ENCODE results near the gene DISP3. TPM values are rescaled to one million over a fixed set of nuclear protein-coding genes. Genes with fewer than 3 reads are reported as not detected.

Gene DISP3
- total and polyA plus RNA-seq, 2 of the 13 experiments (the other 11 are each of a cell fraction or from before 2014, with no cell fraction given), result 0.08 to 0.13 TPM

DNA sequence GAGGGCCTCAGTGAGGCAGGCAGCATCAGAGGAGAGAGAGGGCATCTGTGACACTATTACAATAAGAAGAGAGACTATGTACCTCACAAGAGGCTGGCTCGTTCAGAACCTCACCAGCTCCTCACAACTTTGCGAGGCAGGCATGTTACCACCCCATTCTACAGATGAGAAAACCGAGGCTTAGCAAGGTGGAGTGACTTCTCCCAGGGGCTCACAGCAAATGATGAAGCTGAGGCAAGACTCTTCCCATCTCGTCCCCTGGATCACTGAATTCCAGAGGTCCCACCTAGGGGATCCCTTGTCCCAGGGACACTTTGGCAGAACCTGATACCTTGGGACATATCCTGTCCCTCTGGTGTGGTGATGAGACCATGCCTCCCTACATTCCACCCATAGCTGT lies 64.4 kb downstream of the DISP3 start (continued):
- TF ChIP-seq, protein P1, sequence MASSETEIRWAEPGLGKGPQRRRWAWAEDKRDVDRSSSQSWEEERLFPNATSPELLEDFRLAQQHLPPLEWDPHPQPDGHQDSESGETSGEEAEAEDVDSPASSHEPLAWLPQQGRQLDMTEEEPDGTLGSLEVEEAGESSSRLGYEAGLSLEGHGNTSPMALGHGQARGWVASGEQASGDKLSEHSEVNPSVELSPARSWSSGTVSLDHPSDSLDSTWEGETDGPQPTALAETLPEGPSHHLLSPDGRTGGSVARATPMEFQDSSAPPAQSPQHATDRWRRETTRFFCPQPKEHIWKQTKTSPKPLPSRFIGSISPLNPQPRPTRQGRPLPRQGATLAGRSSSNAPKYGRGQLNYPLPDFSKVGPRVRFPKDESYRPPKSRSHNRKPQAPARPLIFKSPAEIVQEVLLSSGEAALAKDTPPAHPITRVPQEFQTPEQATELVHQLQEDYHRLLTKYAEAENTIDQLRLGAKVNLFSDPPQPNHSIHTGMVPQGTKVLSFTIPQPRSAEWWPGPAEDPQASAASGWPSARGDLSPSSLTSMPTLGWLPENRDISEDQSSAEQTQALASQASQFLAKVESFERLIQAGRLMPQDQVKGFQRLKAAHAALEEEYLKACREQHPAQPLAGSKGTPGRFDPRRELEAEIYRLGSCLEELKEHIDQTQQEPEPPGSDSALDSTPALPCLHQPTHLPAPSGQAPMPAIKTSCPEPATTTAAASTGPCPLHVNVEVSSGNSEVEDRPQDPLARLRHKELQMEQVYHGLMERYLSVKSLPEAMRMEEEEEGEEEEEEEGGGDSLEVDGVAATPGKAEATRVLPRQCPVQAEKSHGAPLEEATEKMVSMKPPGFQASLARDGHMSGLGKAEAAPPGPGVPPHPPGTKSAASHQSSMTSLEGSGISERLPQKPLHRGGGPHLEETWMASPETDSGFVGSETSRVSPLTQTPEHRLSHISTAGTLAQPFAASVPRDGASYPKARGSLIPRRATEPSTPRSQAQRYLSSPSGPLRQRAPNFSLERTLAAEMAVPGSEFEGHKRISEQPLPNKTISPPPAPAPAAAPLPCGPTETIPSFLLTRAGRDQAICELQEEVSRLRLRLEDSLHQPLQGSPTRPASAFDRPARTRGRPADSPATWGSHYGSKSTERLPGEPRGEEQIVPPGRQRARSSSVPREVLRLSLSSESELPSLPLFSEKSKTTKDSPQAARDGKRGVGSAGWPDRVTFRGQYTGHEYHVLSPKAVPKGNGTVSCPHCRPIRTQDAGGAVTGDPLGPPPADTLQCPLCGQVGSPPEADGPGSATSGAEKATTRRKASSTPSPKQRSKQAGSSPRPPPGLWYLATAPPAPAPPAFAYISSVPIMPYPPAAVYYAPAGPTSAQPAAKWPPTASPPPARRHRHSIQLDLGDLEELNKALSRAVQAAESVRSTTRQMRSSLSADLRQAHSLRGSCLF (CRISPR knock-in tag; IDR thresholded peaks at IDR 0.05; ENCODE audit: borderline replicate concordance), result no peak
- no peak for TF ChIP-seq FIP1L1 (IDR thresholded peaks at IDR 0.05; ENCODE audit: borderline replicate concordance, insufficient read depth, low read depth, low read length)
- no peak for TF ChIP-seq ZNF746 (CRISPR knock-in tag; IDR thresholded peaks at IDR 0.05)
- TF ChIP-seq, protein P2, sequence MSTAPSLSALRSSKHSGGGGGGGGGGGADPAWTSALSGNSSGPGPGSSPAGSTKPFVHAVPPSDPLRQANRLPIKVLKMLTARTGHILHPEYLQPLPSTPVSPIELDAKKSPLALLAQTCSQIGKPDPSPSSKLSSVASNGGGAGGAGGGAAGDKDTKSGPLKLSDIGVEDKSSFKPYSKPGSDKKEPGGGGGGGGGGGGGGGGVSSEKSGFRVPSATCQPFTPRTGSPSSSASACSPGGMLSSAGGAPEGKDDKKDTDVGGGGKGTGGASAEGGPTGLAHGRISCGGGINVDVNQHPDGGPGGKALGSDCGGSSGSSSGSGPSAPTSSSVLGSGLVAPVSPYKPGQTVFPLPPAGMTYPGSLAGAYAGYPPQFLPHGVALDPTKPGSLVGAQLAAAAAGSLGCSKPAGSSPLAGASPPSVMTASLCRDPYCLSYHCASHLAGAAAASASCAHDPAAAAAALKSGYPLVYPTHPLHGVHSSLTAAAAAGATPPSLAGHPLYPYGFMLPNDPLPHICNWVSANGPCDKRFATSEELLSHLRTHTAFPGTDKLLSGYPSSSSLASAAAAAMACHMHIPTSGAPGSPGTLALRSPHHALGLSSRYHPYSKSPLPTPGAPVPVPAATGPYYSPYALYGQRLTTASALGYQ (CRISPR knock-in tag; IDR thresholded peaks at IDR 0.05), result no peak
- no peak for TF ChIP-seq HNRNPUL1 (IDR thresholded peaks at IDR 0.05; ENCODE audit: low read depth, low read length)
- TF ChIP-seq ZNF234 (CRISPR knock-in tag; conservative IDR thresholded peaks at IDR 0.05), result no peak
- no peak for TF ChIP-seq ZEB1 (IDR thresholded peaks at IDR 0.05; ENCODE audit: insufficient replicate concordance, low read depth)
- no peak for TF ChIP-seq ZNF501 (CRISPR knock-in tag; IDR thresholded peaks at IDR 0.05)
- TF ChIP-seq, protein P3, sequence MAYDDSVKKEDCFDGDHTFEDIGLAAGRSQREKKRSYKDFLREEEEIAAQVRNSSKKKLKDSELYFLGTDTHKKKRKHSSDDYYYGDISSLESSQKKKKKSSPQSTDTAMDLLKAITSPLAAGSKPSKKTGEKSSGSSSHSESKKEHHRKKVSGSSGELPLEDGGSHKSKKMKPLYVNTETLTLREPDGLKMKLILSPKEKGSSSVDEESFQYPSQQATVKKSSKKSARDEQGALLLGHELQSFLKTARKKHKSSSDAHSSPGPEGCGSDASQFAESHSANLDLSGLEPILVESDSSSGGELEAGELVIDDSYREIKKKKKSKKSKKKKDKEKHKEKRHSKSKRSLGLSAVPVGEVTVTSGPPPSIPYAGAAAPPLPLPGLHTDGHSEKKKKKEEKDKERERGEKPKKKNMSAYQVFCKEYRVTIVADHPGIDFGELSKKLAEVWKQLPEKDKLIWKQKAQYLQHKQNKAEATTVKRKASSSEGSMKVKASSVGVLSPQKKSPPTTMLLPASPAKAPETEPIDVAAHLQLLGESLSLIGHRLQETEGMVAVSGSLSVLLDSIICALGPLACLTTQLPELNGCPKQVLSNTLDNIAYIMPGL (CRISPR knock-in tag; IDR thresholded peaks at IDR 0.05; ENCODE audit: borderline replicate concordance in 1 of 2, low read depth in 1 of 2), result no peak
- TF ChIP-seq, protein P4, sequence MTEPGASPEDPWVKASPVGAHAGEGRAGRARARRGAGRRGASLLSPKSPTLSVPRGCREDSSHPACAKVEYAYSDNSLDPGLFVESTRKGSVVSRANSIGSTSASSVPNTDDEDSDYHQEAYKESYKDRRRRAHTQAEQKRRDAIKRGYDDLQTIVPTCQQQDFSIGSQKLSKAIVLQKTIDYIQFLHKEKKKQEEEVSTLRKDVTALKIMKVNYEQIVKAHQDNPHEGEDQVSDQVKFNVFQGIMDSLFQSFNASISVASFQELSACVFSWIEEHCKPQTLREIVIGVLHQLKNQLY (CRISPR knock-in tag; IDR thresholded peaks at IDR 0.05), result no peak

Data from HepG2 (cell line).